HCT116 (cell line): ENCODE measurements around the gene TENM4. TPM values are rescaled to one million over a fixed set of nuclear protein-coding genes. Genes with fewer than 3 reads are reported as not detected.

Source experiments
- ATAC-seq: fragments of 200-7000 bp; cut with Tn5 transposase; 2 replicates; pipeline ENCODE4 v1.9.1; 2020; ENCODE audit warnings: mild to moderate bottlenecking, moderate library complexity
- BruUV-seq: library from RNA; stranded (reverse); fragments of 400-500 nt; replicated peaks from 2 replicates; lab custom pipeline; 2021; lab: Mats Ljungman, UMichigan
- CTCF ChIA-PET: fragments of 300-600 bp; sonication (Branson Sonifier 250); formaldehyde crosslinking; loops from one replicate; lab custom pipeline; 2021; ENCODE audit warnings: antibody characterized with exemption; lab: Charles Lee
- POLR2A ChIA-PET: fragments of 300-600, 350-600 bp; sonication (Branson Sonifier 250); formaldehyde crosslinking; loops from one replicate; lab custom pipeline; 2021; ENCODE audit warnings: antibody characterized with exemption; lab: Charles Lee
- RAD21 ChIA-PET, 2 experiments: fragments of 300-600 bp; sonication (Branson Sonifier 250); formaldehyde crosslinking; loops; one replicate each; lab custom pipeline; 2023; ENCODE audit warnings: low total read pairs in 2 of 2; ENCODE audit not compliant: uncharacterized antibody in 2 of 2, unreplicated experiment in 2 of 2, low non-redundant PET in 1 of 2; lab: Charles Lee
- DNase-seq: peaks from one replicate; pipeline ENCODE4 v3.0.0-alpha.2; 2010; ENCODE audit warnings: low read depth, low spot score
- H2AFZ ChIP-seq: fragments of 200-600 bp; shearing (Covaris generic), sonication (generic); 2 replicates; pipeline ENCODE4 v1.6.1; 2017; ENCODE audit warnings: low read depth, mixed run types, mixed read lengths, antibody characterized with exemption, low read length; ENCODE audit not compliant: poor library complexity, severe bottlenecking
- H3K27ac ChIP-seq: 2 replicates; pipeline ENCODE4 v1.5.1; 2012; ENCODE audit warnings: low read depth, low read length
- H3K27me3 ChIP-seq: fragments of 200-600 bp; sonication (generic); 2 replicates; pipeline ENCODE4 v1.6.1; 2016; ENCODE audit warnings: mixed run types, low read length, mixed read lengths; ENCODE audit not compliant: insufficient read depth
- H3K36me3 ChIP-seq, 2 experiments: fragments of 200-500 bp in 1 of 2; fragments of 200-600 bp in 1 of 2; sonication (Bioruptor generic) in 1 of 2; sonication (generic) in 1 of 2; 2 replicates each; pipeline versions ENCODE4 v1.5.1 to v1.6.1; 2014 to 2016; ENCODE audit warnings: low read length in 2 of 2, inconsistent platforms in 1 of 2, mixed read lengths in 1 of 2, mixed run types in 1 of 2; ENCODE audit not compliant: insufficient read depth in 2 of 2, control insufficient read depth in 1 of 2
- H3K4me1 ChIP-seq, 2 experiments: fragments of 200-600 bp in 1 of 2; sonication (generic) in 1 of 2; 2 replicates each; pipeline versions ENCODE4 v1.5.1 to v1.6.1; 2012 to 2017; ENCODE audit warnings: low read length in 2 of 2, inconsistent platforms in 1 of 2, mild to moderate bottlenecking in 1 of 2, mixed read lengths in 1 of 2, mixed run types in 1 of 2, moderate library complexity in 1 of 2; ENCODE audit not compliant: insufficient read depth in 2 of 2, control insufficient read depth in 1 of 2
- H3K4me2 ChIP-seq: fragments of 200-600 bp; sonication (generic); 2 replicates; pipeline ENCODE4 v1.6.1; 2017; ENCODE audit warnings: mixed run types, low read length, mixed read lengths
- H3K4me3 ChIP-seq, 2 experiments: fragments of 200-600 bp in 1 of 2; sonication (generic) in 1 of 2; replicated peaks in 1 of 2; 2 replicates each; pipeline ENCODE4 v1.5.1; 2011 to 2016; ENCODE audit warnings: low read length in 2 of 2, control low read depth in 1 of 2, low read depth in 1 of 2, mild to moderate bottlenecking in 1 of 2, mixed read lengths in 1 of 2, mixed run types in 1 of 2
- H3K79me2 ChIP-seq: fragments of 200-600 bp; sonication (generic); 2 replicates; pipeline ENCODE4 v1.6.1; 2017; ENCODE audit warnings: mild to moderate bottlenecking, mixed run types, low read length, moderate library complexity, mixed read lengths; ENCODE audit not compliant: insufficient read depth
- H3K9ac ChIP-seq: fragments of 200-600 bp; sonication (generic); 2 replicates; pipeline ENCODE4 v1.6.1; 2016; ENCODE audit warnings: low read length, mixed read lengths
- H3K9me2 ChIP-seq: fragments of 200-600 bp; sonication (generic), shearing (Covaris generic); 2 replicates; pipeline ENCODE4 v1.6.1; 2017; ENCODE audit warnings: mixed run types, mild to moderate bottlenecking, moderate library complexity; ENCODE audit not compliant: insufficient read depth
- H3K9me3 ChIP-seq, 2 experiments: fragments of 200-500 bp in 1 of 2; fragments of 200-600 bp in 1 of 2; sonication (Bioruptor generic) in 1 of 2; sonication (generic) in 1 of 2; 2 replicates each; pipeline ENCODE4 v1.6.1; 2014 to 2017; ENCODE audit warnings: low read length in 2 of 2, mixed read lengths in 2 of 2, inconsistent platforms in 1 of 2, low read depth in 1 of 2, mild to moderate bottlenecking in 1 of 2, mixed run types in 1 of 2, moderate library complexity in 1 of 2; ENCODE audit not compliant: control insufficient read depth in 1 of 2, insufficient read depth in 1 of 2
- H4K20me1 ChIP-seq: fragments of 200-600 bp; sonication (generic), shearing (Covaris generic); 2 replicates; pipeline ENCODE4 v1.6.1; 2017; ENCODE audit warnings: mixed run types, mild to moderate bottlenecking, moderate library complexity; ENCODE audit not compliant: insufficient read depth
- CBX3 ChIP-seq: IDR thresholded peaks from 2 replicates; pipeline ENCODE4 v1.6.1; 2012; ENCODE audit warnings: low read depth
- ELF1 ChIP-seq: IDR thresholded peaks from 2 replicates; pipeline ENCODE4 v1.6.1; 2012; ENCODE audit warnings: low read depth, borderline replicate concordance
- EZH2phosphoT487 ChIP-seq: fragments of 200-600 bp; IDR thresholded peaks from 2 replicates; pipeline ENCODE4 v1.6.1; 2018; ENCODE audit warnings: antibody characterized with exemption, borderline replicate concordance
- FOSL1 ChIP-seq: IDR thresholded peaks from 2 replicates; pipeline ENCODE4 v1.6.1; 2012; ENCODE audit warnings: low read depth
- JUND ChIP-seq: IDR thresholded peaks from 2 replicates; pipeline ENCODE4 v1.6.1; 2012
- SP1 ChIP-seq: IDR thresholded peaks from 2 replicates; pipeline ENCODE4 v1.6.1; 2012; ENCODE audit warnings: low read depth
- SRF ChIP-seq: IDR thresholded peaks from 2 replicates; pipeline ENCODE4 v1.6.1; 2012; ENCODE audit warnings: low read depth
- ZFX ChIP-seq: fragments of 450-650 bp; IDR thresholded peaks from 2 replicates; pipeline ENCODE4 v1.6.1; 2017
- intact Hi-C: fragments of 100-400 bp; cut with micrococcal nuclease; formaldehyde crosslinking; loops from 2 replicates; pipeline ENCODE4 v1.10.0; 2022
- total RNA-seq: library from RNA; stranded (reverse); gene quantifications from one replicate; pipeline ENCODE4 v1.2.1, GENCODE V29; 2021; ENCODE audit not compliant: unreplicated experiment
- TF ChIP-seq, protein P1 (sequence below): IDR thresholded peaks from 2 replicates; pipeline ENCODE4 v1.6.1; 2011; ENCODE audit warnings: mild to moderate bottlenecking, low read length, moderate library complexity; ENCODE audit not compliant: insufficient replicate concordance; ENCODE audit errors: extremely low read depth
- TF ChIP-seq, protein P2 (sequence below): IDR thresholded peaks from 2 replicates; pipeline ENCODE4 v1.6.1; 2012; ENCODE audit warnings: low read depth
- TF ChIP-seq, protein P3 (sequence below): IDR thresholded peaks from 2 replicates; pipeline ENCODE4 v1.6.1; 2012

The TENM4 gene
- total RNA-seq, 1 experiment from 2014 or later = 0.05 TPM

GRCh38 chr11:79083352-79083751, 357.5 kb downstream of the TENM4 start (continued):
- TF ChIP-seq, protein P1, sequence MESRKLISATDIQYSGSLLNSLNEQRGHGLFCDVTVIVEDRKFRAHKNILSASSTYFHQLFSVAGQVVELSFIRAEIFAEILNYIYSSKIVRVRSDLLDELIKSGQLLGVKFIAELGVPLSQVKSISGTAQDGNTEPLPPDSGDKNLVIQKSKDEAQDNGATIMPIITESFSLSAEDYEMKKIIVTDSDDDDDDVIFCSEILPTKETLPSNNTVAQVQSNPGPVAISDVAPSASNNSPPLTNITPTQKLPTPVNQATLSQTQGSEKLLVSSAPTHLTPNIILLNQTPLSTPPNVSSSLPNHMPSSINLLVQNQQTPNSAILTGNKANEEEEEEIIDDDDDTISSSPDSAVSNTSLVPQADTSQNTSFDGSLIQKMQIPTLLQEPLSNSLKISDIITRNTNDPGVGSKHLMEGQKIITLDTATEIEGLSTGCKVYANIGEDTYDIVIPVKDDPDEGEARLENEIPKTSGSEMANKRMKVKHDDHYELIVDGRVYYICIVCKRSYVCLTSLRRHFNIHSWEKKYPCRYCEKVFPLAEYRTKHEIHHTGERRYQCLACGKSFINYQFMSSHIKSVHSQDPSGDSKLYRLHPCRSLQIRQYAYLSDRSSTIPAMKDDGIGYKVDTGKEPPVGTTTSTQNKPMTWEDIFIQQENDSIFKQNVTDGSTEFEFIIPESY = no peak
- TF ChIP-seq EZH2phosphoT487 = no peak
- no peak for TF ChIP-seq SP1

- intact Hi-C loops = no loop called here
- no TSS peak for BruUV-seq
- Histone ChIP-seq H3K9me2 (no peaks in the 10 kb centered on the region), H3K4me2 (no peak overlapping the region), H3K36me3 (no peaks in the 10 kb centered on the region), H3K4me3 (no peak overlapping the region), H3K27ac (no peak overlapping the region), H2AFZ (no peak overlapping the region), H3K27me3 (no peaks in the 10 kb centered on the region), H3K9ac (no peak overlapping the region), H3K4me1 (peaks cover 9 to 21% of the 10 kb centered on the region in 2 experiments), H3K79me2 (no peaks in the 10 kb centered on the region), H4K20me1 (no peaks in the 10 kb centered on the region), H3K9me3 (no peaks in the 10 kb centered on the region)
- DNase-seq = no peak
- CTCF ChIA-PET = no interaction called here
- no peak for TF ChIP-seq JUND
- no peak for TF ChIP-seq EZH2phosphoT487
- TF ChIP-seq FOSL1 = no peak
- no peak for TF ChIP-seq CBX3
- TF ChIP-seq ELF1 = no peak
- TF ChIP-seq SRF = no peak
- TF ChIP-seq, protein P2, sequence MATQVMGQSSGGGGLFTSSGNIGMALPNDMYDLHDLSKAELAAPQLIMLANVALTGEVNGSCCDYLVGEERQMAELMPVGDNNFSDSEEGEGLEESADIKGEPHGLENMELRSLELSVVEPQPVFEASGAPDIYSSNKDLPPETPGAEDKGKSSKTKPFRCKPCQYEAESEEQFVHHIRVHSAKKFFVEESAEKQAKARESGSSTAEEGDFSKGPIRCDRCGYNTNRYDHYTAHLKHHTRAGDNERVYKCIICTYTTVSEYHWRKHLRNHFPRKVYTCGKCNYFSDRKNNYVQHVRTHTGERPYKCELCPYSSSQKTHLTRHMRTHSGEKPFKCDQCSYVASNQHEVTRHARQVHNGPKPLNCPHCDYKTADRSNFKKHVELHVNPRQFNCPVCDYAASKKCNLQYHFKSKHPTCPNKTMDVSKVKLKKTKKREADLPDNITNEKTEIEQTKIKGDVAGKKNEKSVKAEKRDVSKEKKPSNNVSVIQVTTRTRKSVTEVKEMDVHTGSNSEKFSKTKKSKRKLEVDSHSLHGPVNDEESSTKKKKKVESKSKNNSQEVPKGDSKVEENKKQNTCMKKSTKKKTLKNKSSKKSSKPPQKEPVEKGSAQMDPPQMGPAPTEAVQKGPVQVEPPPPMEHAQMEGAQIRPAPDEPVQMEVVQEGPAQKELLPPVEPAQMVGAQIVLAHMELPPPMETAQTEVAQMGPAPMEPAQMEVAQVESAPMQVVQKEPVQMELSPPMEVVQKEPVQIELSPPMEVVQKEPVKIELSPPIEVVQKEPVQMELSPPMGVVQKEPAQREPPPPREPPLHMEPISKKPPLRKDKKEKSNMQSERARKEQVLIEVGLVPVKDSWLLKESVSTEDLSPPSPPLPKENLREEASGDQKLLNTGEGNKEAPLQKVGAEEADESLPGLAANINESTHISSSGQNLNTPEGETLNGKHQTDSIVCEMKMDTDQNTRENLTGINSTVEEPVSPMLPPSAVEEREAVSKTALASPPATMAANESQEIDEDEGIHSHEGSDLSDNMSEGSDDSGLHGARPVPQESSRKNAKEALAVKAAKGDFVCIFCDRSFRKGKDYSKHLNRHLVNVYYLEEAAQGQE = no peak
- TF ChIP-seq, protein P3, sequence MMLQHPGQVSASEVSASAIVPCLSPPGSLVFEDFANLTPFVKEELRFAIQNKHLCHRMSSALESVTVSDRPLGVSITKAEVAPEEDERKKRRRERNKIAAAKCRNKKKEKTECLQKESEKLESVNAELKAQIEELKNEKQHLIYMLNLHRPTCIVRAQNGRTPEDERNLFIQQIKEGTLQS = no peak
- no peak for TF ChIP-seq ZFX
- no peak for TF ChIP-seq SP1
- RAD21 ChIA-PET = no interaction called here
- no peak for ATAC-seq
- POLR2A ChIA-PET = no interaction called here
These were observed 357.9 kb downstream of the TENM4 start for GRCh38 chr11:79082907-79083306.
